ENCODE measurements around the gene GLT1D1.

GLT1D1 gene

GRCh38 chr12:128914908-128915563 lies 61.8 kb downstream of the GLT1D1 start:
- DNase-seq (ENCODE audit: low read depth, low spot score): peak; percentile 2

- no peak for DNase-seq (ENCODE audit: low read depth, low spot score)
Observed at GRCh38 chr12:128916425-128916824, 63.1 kb downstream of the GLT1D1 start.

- DNase-seq (ENCODE audit: low read depth, low spot score): no peak
Observed at GRCh38 chr12:128918481-128919260, 65.4 kb downstream of the GLT1D1 start.

- no peak for DNase-seq (ENCODE audit: low read depth, low spot score)
Observed at GRCh38 chr12:128920468-128920867, 67.2 kb downstream of the GLT1D1 start.

- DNase-seq (ENCODE audit: low read depth, low spot score): no peak
Observed at GRCh38 chr12:128928361-128928760, 75.1 kb downstream of the GLT1D1 start.

GRCh38 chr12:128929057-128929456 lies 75.8 kb downstream of the GLT1D1 start:
- no peak for DNase-seq (ENCODE audit: low read depth, low spot score)

GRCh38 chr12:128930606-128931005 lies 77.3 kb downstream of the GLT1D1 start:
- no peak for DNase-seq (ENCODE audit: low read depth, low spot score)

- DNase-seq (ENCODE audit: low read depth, low spot score): no peak
Observed at GRCh38 chr12:128932521-128932920, 79.2 kb downstream of the GLT1D1 start.

- DNase-seq (ENCODE audit: low read depth, low spot score): no peak
Observed at GRCh38 chr12:128933039-128933438, 79.8 kb downstream of the GLT1D1 start.

GRCh38 chr12:128933926-128934325 lies 80.6 kb downstream of the GLT1D1 start:
- no peak for DNase-seq (ENCODE audit: low read depth, low spot score)

- no peak for DNase-seq (ENCODE audit: low read depth, low spot score)
Observed at GRCh38 chr12:128938886-128939285, 85.6 kb downstream of the GLT1D1 start.

GRCh38 chr12:128940090-128940888 lies 87.0 kb downstream of the GLT1D1 start:
- DNase-seq (ENCODE audit: low read depth, low spot score): no peak

GRCh38 chr12:128940974-128941373 lies 87.7 kb downstream of the GLT1D1 start:
- no peak for DNase-seq (ENCODE audit: low read depth, low spot score)

- no peak for DNase-seq (ENCODE audit: low read depth, low spot score)
Observed at GRCh38 chr12:128942960-128943477, 89.7 kb downstream of the GLT1D1 start.

GRCh38 chr12:128944956-128945355 lies 91.7 kb downstream of the GLT1D1 start:
- no peak for DNase-seq (ENCODE audit: low read depth, low spot score)

- DNase-seq (ENCODE audit: low read depth, low spot score): no peak
Observed at GRCh38 chr12:128947209-128947608, 93.9 kb downstream of the GLT1D1 start.

GRCh38 chr12:128949086-128949485 lies 95.8 kb downstream of the GLT1D1 start:
- DNase-seq (ENCODE audit: low read depth, low spot score): no peak

GRCh38 chr12:128951448-128951847 lies 98.2 kb downstream of the GLT1D1 start:
- no peak for DNase-seq (ENCODE audit: low read depth, low spot score)

- no peak for DNase-seq (ENCODE audit: low read depth, low spot score)
Observed at GRCh38 chr12:128956755-128957154, 103.5 kb downstream of the GLT1D1 start.

GRCh38 chr12:128959901-128960300 lies 106.6 kb downstream of the GLT1D1 start:
- DNase-seq (ENCODE audit: low read depth, low spot score): no peak

GRCh38 chr12:128961308-128961902 lies 108.1 kb downstream of the GLT1D1 start:
- DNase-seq (ENCODE audit: low read depth, low spot score): no peak

- DNase-seq (ENCODE audit: low read depth, low spot score): no peak
Observed at GRCh38 chr12:128961957-128962356, 108.7 kb downstream of the GLT1D1 start.
